Measurements from ENCODE around the gene PHLDA3.
"Not testable (repeated sequence)": the region's sequence is repeated elsewhere in the genome, so short reads cannot be mapped to it uniquely, and the experiment has no call there.

PHLDA3 gene

GRCh38 chr1:201485184-201485774 is 16.3 kb upstream of the PHLDA3 start:
- DNase-seq, result no peak

GRCh38 chr1:201483373-201483949 is 14.5 kb upstream of the PHLDA3 start:
- no peak for DNase-seq

GRCh38 chr1:201482755-201483154 is 13.8 kb upstream of the PHLDA3 start:
- no peak for DNase-seq

- peak; percentile 72 to 76 for DNase-seq
These were observed 12.9 kb upstream of the PHLDA3 start for GRCh38 chr1:201481761-201482493.

- no peak for DNase-seq
These were observed 12.0 kb upstream of the PHLDA3 start for GRCh38 chr1:201481004-201481380.

- peak; percentile 31 to 59 for DNase-seq
These were observed 11.4 kb upstream of the PHLDA3 start for GRCh38 chr1:201480231-201481003.

- no peak for DNase-seq
These were observed 10.3 kb upstream of the PHLDA3 start for GRCh38 chr1:201479201-201479730.

GRCh38 chr1:201478666-201479065 is 9.7 kb upstream of the PHLDA3 start:
- DNase-seq, result not testable (repeated sequence)

GRCh38 chr1:201476670-201477344 is 7.8 kb upstream of the PHLDA3 start:
- no peak for DNase-seq

- DNase-seq, result no peak
These were observed 7.1 kb upstream of the PHLDA3 start for GRCh38 chr1:201475915-201476669.

- no peak for DNase-seq
These were observed 6.1 kb upstream of the PHLDA3 start for GRCh38 chr1:201475130-201475529.

- no peak for DNase-seq
These were observed 4.3 kb upstream of the PHLDA3 start for GRCh38 chr1:201473296-201473695.

GRCh38 chr1:201472321-201472720 is 3.3 kb upstream of the PHLDA3 start:
- not testable (repeated sequence) for DNase-seq

GRCh38 chr1:201471772-201472171 is 2.8 kb upstream of the PHLDA3 start:
- no peak for DNase-seq

- DNase-seq, result no peak
These were observed 1.6 kb upstream of the PHLDA3 start for GRCh38 chr1:201470581-201470980.

- no peak for DNase-seq
These were observed 672 bp upstream of the PHLDA3 start for GRCh38 chr1:201469645-201470074.

- DNase-seq, result no peak
These were observed 516 bp downstream of the PHLDA3 start for GRCh38 chr1:201468501-201468843.

GRCh38 chr1:201466492-201466891 is 2.5 kb downstream of the PHLDA3 start:
- no peak for DNase-seq

GRCh38 chr1:201465698-201466290 is 3.2 kb downstream of the PHLDA3 start:
- DNase-seq, result no peak

GRCh38 chr1:201463071-201463552 is 5.9 kb downstream of the PHLDA3 start:
- DNase-seq, result no peak
